CD1c-positive myeloid dendritic cell (primary cell): ENCODE data around the gene FAM98C.

Experiments used
- DNase-seq: peaks from one replicate; pipeline ENCODE4 v3.0.0-alpha.2; 2016; ENCODE audit errors: extremely low spot score

The FAM98C gene

GRCh38 chr19:38377052-38377451 is 25.8 kb upstream of the FAM98C start:
- no peak for DNase-seq

- no peak for DNase-seq
These were observed 24.0 kb upstream of the FAM98C start for GRCh38 chr19:38378866-38379265.

- DNase-seq = no peak
These were observed 21.8 kb upstream of the FAM98C start for GRCh38 chr19:38381138-38381537.

- DNase-seq = no peak
These were observed 19.7 kb upstream of the FAM98C start for GRCh38 chr19:38383184-38383583.

GRCh38 chr19:38383743-38384142 is 19.1 kb upstream of the FAM98C start:
- DNase-seq = no peak

GRCh38 chr19:38384209-38385027 is 18.5 kb upstream of the FAM98C start:
- no peak for DNase-seq

- no peak for DNase-seq
These were observed 17.7 kb upstream of the FAM98C start for GRCh38 chr19:38385057-38385803.

GRCh38 chr19:38385804-38386257 is 17.1 kb upstream of the FAM98C start:
- DNase-seq = no peak

- no peak for DNase-seq
These were observed 16.5 kb upstream of the FAM98C start for GRCh38 chr19:38386300-38386970.

GRCh38 chr19:38386971-38387549 is 15.8 kb upstream of the FAM98C start:
- DNase-seq = peak; percentile 79

GRCh38 chr19:38387550-38388348 is 15.1 kb upstream of the FAM98C start, which contains the start of gene GGN:
TSS of gene GGN (minus strand) at chr19:38388034. CDS start at chr19:38387261, 773 bp downstream.
- peak; percentile 76 for DNase-seq

GRCh38 chr19:38388349-38389100 is 14.4 kb upstream of the FAM98C start, which contains the start of gene SPRED3:
TSS of gene SPRED3 (plus strand) at chr19:38388697. CDS start at chr19:38390303, 1,606 bp downstream.
- DNase-seq = no peak

- peak; percentile 25 for DNase-seq
These were observed 13.6 kb upstream of the FAM98C start for GRCh38 chr19:38389101-38389925.

- no peak for DNase-seq
These were observed 12.7 kb upstream of the FAM98C start for GRCh38 chr19:38389957-38390924.

GRCh38 chr19:38391911-38392464 is 10.9 kb upstream of the FAM98C start:
- no peak for DNase-seq

GRCh38 chr19:38392707-38393308 is 10.1 kb upstream of the FAM98C start:
- DNase-seq = peak; percentile 61

GRCh38 chr19:38394488-38394887 is 8.4 kb upstream of the FAM98C start:
- DNase-seq = peak; percentile 31
